GM21360 (cell line): Measurements from ENCODE around the gene CFAP46.
"Not testable (repeated sequence)": the region's sequence is repeated elsewhere in the genome, so short reads cannot be mapped to it uniquely, and the experiment has no call there.

Experiments
- ATAC-seq: cut with Tn5 transposase; IDR thresholded peaks from one replicate; pipeline ENCODE4 v1.9.1; 2021; ENCODE audit warnings: mild to moderate bottlenecking, moderate library complexity; ENCODE audit not compliant: unreplicated experiment

CFAP46 gene

DNA sequence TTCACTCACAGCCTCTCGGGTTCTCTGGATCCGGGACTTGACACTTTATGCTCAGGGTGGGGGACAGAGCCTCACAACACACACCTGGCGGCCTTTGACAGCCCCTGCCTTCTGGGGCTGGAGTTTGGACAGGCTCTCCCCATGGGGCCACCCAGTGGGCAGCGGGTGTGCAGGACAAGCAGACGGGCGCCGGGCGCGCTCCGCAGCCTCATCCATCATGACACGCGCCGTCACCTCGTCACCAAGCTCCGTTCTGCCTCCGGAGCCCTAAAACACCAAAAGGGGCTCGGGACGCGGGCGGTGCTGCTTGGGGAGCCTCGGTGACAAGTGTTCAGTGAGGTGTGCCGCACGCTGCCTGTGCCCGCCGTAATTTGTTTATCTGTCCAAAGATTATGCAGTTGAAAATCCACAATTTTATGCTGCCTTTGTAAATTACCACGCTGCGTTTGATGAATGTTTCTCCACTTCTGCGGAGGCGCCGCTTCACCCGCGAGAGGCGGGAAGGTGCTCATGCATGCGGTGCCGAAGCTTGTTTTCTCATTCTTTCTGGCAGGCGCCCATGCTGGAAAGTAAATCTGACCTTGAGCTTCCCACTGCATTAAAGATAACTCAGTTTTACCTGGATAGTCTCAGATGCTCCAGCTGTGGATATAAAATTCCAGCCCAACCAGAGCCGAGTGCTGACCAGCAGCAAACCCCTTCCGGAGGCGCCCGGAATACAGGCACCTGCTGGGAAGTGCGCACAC lies 162.6 kb downstream of the CFAP46 start:
- ATAC-seq = no peak

DNA sequence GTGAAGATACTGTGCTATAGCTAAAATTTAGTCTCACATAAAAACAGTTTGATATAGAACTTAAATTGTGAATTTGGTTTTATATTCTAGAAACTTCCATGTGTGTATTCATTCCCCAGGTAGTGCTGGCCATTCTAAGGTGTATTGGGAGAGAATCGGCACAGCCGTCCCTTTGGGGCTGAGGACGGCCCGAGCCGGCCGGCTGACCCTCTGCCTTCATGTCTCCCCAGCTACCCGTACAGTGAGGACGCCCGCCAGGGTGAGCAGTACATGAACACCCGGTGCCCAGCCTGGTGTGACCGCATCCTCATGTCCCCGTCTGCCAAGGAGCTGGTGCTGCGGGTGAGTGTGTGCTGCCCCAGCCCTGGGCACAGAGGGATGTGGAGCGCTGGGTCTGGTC lies 164.9 kb downstream of the CFAP46 start:
- ATAC-seq = no peak

DNA sequence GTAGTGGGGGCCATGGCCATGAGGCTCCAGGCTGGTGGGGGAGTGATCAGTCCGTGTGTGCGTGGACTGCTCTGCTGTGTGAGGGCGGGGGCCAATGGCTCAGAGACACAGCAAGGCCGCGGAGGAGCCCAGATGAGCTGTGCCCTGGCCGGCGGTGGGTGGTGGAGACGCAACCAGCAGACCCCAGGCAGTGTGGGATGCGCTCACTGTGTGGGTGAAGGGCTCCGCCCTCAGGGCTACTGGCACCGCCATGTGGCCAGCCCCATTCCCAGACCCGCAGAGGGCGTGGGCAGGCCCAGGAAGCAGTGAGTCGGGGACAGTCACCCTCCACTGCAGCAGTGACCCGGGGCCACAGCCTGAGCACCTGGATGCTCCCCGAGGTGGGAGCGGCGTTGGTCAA lies 165.5 kb downstream of the CFAP46 start:
- ATAC-seq = no peak

DNA sequence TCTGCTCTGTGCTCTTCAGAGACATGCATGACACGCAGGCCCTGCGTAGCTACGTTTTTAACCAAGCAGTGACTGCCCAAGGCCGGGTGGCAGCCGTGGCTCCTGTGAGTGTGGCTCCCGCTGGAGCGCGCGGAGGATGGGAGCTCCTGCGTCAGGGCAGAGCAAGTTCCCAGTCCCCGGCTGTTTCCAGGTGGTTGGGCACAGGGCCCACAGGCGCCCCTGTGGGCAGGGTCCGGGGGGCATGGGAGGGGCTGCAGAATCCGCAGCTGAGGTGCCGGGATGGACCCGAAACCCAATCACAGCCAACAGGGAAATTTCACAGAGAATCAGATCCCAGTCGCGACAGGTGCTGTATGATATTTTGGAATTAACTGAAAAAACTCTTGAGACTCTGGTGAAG lies 166.2 kb downstream of the CFAP46 start:
- no peak for ATAC-seq

DNA sequence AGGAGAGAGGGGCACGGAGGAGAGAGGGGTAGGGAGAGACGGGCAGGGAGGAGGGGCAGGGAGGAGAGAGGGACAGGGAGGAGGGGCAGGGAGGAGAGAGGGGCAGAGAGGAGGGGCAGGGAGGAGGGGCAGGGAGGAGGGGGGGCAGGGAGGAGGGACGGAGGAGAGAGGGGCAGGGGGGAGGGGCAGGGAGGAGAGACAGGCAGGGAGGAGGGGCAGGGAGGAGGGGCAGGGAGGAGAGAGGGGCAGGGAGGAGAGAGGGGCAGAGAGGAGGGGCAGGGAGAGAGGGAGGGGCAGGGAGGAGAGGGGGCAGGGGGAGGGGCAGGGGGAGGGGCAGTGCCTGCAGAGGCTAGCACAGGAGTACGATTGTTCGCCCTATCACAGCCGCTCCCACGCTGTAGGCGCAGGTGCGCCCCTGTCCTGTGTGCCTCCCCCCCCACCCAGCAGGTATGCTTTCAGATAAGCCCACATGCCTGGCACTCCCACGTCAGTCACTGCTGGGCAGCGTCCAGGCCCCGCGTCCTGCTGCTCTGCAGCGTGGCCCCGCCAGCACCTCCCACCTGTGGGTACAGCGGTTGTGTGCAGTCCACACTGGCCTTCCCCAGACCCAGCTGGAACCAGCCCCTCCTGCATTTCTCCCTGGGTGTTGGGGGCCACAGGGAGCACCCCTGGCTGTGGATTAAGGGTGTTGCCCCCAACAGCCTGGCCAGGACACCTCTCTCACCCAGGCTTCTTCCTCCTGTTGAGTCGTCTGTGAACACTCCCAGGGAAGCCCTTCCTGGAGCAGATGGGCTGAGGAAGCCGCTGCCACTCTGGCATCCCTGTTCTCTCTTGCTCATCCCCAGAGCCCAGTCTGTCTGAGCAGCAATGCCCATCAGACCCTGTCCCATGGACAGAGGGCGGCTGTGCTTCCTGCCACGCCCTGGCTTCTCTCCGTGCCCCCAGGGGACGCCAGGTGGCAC lies 167.2 kb downstream of the CFAP46 start:
- no peak for ATAC-seq

DNA sequence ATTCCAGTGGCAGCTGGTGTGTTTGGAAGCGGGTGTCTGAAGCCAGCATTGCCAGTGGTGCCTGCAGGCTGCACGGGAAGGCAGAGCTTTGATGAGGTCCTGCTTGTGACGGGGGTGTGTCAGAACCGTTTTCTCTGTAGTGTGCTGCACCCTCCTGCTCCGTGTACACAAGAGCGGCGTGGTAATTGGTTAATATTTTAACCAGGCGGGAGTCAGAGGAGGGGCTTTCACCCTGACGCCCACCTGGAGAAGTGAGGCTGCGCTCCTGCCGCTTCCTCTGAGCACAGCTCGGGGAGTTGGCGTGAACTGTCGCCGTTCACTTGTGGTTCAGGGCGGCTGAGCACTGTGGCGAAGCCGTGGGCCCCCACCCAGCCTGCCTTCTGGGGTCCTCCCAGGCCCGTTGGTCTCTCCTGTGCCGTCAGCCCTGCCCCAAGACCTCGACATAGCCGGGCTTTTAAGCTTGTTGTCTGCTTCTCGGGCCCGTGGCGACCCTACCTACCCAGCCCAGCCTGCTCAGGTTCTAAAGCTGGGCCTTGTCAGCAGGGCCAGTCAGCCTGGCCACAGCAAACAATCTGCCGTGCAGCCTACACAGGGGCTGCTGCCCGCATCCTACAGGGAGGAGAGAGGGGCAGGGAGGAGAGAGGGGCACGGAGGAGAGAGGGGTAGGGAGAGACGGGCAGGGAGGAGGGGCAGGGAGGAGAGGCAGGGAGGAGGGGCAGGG lies 168.0 kb downstream of the CFAP46 start:
- ATAC-seq = no peak

DNA sequence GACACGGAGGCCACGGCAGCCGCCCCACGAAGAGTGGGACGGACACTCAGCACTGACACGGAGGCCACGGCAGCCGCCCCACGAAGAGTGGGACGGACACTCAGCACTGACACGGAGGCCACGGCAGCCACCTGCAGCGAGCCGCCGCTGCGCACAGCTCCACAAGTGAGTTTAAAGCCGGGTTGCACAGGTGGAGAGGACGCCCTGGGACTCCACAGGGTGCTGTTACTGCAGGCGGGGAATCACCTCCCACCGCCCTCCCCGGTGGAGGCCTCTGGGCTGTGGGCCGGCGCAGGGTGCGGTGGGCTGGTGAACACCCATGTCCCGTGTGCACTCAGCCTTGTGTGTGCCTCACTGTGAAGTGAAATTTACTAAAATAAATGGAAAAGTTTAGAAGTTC lies 169.6 kb downstream of the CFAP46 start:
- not testable (repeated sequence) for ATAC-seq

DNA sequence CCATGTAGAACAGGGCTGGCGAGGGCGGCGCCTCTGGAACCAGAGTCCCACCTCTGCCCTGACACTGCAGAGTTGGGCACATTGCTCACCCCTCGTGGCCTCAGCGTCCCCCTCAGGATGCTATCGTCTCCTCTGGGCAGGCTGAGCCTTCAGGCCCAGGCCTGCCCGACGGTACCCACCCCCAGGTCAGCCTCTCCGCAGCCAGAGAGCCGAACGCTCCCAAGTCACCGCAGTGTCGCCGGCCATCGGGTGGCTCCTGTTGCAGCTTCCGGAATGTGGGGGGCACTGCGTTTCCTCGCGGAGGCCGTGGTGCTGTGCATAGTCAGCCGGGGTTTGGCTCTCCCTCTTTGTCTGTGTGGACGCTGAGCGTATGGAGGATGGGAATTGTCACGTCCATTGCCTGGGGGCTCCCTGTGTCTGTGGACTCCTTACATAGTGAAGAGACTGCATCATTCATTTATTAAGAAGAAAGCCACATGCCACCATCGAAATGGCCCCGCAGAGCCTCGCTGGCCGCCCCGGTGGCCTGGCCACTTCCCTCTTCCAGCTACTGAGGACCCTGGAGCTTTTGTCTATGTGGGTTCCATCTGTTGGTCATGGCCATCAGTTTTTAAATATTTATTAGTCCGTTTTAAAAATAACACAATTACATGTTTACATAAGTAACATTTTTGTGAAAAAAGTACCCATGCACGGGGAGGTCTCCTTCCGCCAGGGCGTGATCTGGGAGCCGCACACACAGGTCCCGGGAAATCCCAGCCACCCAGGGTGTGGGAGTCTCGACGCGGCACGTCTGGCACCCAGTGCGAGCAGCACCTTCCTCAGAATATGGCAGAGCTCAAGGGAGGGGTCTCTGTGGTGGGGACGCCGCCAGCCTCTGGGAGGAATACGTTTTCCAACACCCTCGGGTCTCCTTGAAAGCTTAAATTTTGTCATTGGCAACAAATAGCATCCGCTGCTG lies 172.0 kb downstream of the CFAP46 start:
- no peak for ATAC-seq

DNA sequence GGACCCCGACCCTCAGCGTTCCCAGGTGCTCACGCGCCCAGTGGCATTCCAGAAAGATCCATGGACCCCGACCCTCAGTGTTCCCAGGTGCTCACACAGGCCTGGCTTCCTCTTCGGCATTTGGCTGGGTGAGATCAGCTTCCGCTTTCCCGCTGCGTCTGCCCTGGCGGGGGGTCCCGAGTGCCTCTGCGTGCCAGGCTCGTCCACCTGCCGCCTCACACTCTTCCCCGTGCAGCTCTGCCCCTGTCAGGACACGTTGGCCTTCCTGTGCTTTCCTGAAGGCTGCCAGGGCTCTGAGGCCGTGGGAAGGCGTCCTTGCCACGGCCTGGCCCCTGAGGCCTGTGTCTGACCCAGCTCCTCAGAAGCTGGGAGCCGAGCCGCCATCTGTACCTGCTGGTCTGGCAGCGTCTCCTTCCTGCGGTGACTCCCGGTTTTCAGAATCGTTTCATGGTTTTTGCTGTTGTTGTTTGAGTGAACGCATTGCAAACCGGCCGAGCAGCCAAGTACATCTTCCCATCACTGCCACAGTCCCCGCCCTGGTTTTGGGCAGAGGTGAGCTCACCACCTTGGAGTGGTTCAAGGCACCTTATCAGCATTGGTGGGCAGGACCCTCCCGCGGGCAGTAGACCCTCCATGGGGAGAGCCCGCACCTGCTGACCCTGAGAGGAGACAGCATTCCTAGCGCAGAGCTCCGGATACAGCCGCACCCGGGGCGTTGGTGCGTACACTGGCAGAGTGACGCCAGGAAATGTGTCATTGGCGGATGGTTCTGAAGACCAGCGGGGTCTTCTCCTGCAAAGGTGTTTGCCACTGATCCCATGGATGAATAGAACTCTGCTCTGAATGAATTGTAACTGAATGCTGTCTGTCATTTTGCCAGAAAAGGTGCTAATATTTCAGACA lies 173.8 kb downstream of the CFAP46 start:
- no peak for ATAC-seq

DNA sequence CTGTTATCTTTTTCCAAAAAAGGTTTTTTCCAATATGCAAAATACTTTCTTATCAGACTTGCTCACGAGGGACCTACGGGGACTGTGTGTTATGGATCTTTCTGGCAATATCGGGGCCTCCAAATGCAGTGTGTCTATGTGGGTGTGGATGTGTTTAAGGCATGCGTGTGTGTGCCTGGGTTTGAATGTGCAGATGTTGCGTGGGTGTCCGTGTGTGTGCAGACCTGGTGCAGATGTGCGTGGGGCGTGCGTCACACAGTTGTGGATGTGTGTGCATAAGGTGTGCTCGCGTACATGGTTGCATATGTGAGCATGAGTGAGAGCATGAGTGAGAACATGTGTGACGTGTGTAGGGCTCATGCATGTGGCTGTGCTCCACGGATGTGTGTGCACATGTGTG lies 176.1 kb downstream of the CFAP46 start:
- ATAC-seq = no peak

DNA sequence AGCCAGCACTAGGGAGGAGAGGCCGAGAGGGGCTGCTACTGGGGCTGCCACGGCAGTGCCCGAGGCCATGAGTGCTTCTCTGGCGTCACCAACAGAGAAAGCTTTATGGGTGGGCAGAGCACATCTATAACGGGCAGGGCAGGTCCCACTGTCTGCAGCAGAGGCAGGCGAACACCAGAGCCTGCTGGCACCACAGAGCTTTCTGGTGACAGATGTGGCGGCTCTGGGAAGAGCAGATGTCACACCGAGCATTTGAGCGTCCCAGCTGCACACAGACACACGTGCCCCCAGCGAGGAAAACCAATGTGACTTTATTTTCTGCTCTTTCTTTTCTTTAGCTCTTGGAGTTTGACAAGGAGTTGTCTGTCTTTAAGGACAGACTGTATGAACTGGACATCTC lies 176.9 kb downstream of the CFAP46 start:
- no peak for ATAC-seq

DNA sequence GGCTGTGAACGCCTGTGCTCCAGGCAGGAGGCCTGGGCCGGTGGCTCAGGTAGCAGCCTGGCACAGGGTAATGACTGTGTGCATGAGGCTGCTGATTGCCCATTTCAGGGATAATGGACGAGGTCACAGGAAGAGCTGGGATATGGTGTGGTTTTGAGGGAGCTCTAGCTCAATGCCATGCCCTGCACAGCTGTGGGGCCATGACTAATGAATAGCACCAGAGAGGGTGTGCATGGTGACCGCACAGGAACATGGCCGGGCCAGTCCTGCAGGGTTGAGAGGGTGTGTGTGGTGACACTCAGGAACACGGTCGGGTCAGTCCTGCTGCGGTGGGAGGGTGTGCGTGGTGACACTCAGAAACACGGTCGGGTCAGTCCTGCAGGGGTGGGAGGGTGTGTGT lies 178.3 kb downstream of the CFAP46 start:
- no peak for ATAC-seq

DNA sequence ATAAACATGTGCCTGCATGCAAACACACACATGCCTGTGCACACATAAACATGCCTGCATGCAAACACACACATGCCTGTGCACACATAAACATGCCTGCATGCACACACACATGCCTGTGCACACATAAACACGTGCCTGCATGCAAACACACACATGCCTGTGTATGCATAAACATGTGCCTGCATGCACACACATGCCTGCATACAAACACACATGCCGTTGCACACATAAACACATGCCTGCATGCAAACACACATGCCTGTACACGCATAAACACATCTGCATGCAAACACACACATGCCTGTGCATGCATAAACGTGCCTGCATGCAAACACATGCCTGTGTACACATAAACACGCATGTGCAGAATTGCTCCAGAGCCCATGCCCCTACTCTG lies 178.8 kb downstream of the CFAP46 start:
- ATAC-seq = no peak

DNA sequence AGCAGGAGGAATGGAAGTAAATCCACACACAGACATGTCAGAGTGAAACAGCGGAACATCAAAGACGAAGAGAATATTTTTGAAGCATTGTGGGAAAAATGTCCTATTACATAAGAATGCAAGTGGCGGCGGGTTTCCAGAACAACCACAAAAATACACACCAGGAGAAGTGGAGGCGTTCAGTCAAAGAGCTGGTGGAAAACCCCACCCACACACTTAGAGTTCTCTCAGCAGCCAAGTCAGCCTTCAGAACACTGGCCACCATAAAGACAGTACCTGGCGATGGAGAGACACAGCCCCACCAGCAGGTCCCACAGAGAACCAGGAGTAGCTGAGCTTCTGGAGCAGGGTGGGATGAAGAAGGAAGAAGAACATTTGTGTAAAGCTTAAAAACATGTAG lies 180.1 kb downstream of the CFAP46 start:
- ATAC-seq = no peak

DNA sequence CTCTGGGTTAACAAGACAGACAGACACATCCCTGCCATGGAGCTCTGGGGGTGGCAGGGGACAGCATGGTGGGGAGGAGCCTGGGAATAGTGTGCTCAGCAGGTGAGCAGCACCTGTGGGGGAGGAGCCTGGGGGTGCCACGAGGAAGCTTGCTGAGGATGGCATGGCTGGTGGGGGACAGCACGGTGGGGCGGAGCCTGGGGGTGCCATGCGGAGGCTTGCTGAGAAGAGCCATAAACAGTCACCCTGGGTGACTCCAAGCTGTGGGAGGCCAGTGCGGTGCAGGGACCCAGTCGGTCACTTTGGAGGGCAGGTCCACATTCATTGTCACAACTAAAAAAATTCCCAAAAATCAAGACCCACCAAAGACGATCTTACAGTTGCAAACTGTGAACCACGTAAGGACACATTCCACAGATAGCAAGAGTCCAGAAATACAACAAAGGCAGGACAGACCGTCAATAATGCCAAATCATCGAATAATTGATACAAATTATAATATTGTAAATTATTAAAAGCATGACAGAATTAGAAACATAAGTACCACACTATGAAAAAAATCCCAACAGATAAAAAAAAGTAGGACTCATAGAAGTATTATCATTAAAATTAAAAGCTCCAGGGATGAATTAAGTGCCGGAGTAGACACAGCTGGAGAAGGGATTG lies 180.8 kb downstream of the CFAP46 start:
- ATAC-seq = no peak

DNA sequence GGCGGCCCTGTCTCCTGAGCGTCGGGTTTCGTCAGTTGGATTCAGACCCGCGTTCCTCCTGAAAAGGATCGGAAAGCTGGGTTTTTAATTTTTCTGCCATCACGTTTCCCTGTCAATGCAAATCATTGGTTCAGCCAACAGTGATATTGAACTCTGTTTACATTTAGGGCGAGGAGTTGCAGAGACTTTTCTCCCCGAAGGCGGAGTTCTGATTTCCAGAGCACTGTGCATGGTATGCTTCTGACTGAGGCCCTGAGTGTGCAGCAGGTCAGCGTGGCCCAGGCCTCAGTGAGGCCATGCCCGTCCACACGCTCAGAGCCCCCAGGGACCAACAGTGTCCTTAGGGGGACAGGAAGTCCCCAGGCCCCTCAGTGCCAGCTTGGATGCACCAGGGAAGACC lies 183.5 kb downstream of the CFAP46 start:
- no peak for ATAC-seq
